IMR-90 (cell line): ENCODE results near the gene ISG20L2.

Source experiments
- BHLHE40 ChIP-seq: fragments of 150-350 bp; IDR thresholded peaks from 2 replicates; pipeline ENCODE4 v1.6.1; 2016; ENCODE audit warnings: mild to moderate bottlenecking, low read depth, low read length
- CEBPB ChIP-seq: IDR thresholded peaks from 2 replicates; pipeline ENCODE4 v1.6.1; 2012; ENCODE audit warnings: low read depth, low read length, improper control_type of control experiment
- FOS ChIP-seq: fragments of 150-350 bp; IDR thresholded peaks from 2 replicates; pipeline ENCODE4 v1.6.1; 2016; ENCODE audit warnings: low read depth, low read length
- MXI1 ChIP-seq: IDR thresholded peaks from 2 replicates; pipeline ENCODE4 v1.6.1; 2012; ENCODE audit warnings: low read depth, mild to moderate bottlenecking, low read length, moderate library complexity, borderline replicate concordance
- NFE2L2 ChIP-seq: fragments of 150-350 bp; IDR thresholded peaks from 2 replicates; pipeline ENCODE4 v1.6.1; 2016; ENCODE audit warnings: low read depth, mild to moderate bottlenecking, low read length
- POLR2A ChIP-seq: IDR thresholded peaks from 2 replicates; pipeline ENCODE4 v1.6.1; 2012; ENCODE audit warnings: mild to moderate bottlenecking, low read depth, low read length
- RAD21 ChIP-seq: IDR thresholded peaks from 2 replicates; pipeline ENCODE4 v1.6.1; 2012; ENCODE audit warnings: low read length, improper control_type of control experiment
- RCOR1 ChIP-seq: IDR thresholded peaks from 2 replicates; pipeline ENCODE4 v1.6.1; 2012; ENCODE audit warnings: mild to moderate bottlenecking, low read length, improper control_type of control experiment; ENCODE audit not compliant: insufficient replicate concordance
- RFX5 ChIP-seq: IDR thresholded peaks from 2 replicates; pipeline ENCODE4 v1.8.0; 2012; ENCODE audit warnings: low read depth, mild to moderate bottlenecking, low read length, moderate library complexity
- SMC3 ChIP-seq: fragments of 150-350 bp; IDR thresholded peaks from 2 replicates; pipeline ENCODE4 v1.6.1; 2016; ENCODE audit warnings: low read depth, mild to moderate bottlenecking, antibody characterized with exemption, low read length, moderate library complexity
- TF ChIP-seq, protein P1 (sequence below): conservative IDR thresholded peaks from 2 replicates; pipeline ENCODE4 v1.5.1; 2012; ENCODE audit warnings: mild to moderate bottlenecking, low read depth, low read length, improper control_type of control experiment
- TF ChIP-seq, protein P2 (sequence below): fragments of 150-350 bp; IDR thresholded peaks from 2 replicates; pipeline ENCODE4 v1.6.1; 2017; ENCODE audit warnings: mild to moderate bottlenecking, antibody characterized with exemption, low read length, low read depth

DNA sequence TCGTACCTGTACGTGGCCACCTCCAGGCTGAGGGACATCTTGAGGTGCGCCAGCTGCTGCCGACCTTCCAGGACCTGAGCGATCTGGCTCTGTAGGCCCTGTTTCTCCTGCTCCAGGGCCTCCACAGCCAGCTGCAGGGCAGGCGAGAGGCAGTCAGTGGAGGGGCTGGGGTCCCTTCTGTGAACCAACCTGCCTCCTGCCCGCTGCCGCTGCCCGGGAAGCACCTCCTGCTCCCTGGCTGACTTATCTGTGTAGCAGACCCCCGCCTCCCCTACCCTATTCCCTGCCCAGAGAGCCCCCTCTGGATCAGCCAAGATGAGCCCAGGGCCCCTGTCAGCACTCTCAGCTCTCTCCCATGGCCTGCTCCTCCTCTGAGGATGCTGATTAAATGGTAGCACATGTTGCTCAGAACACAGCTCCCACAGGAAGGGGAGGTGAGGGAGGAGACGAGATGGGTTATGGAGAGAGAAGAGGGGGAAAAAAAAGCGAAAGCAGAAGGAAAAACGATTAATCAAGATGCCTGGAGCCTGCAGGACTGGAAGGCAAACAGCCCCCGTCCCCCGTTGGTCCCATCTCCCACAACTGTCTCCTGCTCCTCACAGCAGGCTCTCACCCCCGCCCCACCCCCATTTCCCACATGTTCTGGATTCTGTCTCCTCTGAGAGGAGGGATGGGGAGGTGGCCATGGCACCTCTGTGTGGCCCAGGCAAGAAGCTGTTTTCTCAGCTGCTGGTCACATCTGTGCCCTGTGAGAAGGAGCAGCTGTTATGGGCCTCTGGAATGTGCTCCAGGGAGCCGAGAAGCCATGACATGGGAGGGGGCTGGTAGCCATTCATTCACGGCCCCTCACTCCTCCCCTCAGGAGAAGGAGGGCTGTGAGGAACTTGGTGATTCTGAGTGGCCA, 53.1 kb downstream of the ISG20L2 start:
- TF ChIP-seq, protein P1, sequence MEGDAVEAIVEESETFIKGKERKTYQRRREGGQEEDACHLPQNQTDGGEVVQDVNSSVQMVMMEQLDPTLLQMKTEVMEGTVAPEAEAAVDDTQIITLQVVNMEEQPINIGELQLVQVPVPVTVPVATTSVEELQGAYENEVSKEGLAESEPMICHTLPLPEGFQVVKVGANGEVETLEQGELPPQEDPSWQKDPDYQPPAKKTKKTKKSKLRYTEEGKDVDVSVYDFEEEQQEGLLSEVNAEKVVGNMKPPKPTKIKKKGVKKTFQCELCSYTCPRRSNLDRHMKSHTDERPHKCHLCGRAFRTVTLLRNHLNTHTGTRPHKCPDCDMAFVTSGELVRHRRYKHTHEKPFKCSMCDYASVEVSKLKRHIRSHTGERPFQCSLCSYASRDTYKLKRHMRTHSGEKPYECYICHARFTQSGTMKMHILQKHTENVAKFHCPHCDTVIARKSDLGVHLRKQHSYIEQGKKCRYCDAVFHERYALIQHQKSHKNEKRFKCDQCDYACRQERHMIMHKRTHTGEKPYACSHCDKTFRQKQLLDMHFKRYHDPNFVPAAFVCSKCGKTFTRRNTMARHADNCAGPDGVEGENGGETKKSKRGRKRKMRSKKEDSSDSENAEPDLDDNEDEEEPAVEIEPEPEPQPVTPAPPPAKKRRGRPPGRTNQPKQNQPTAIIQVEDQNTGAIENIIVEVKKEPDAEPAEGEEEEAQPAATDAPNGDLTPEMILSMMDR: no peak
- no peak for TF ChIP-seq BHLHE40
- TF ChIP-seq NFE2L2: no peak
- TF ChIP-seq POLR2A: no peak
- TF ChIP-seq RFX5: no peak
- TF ChIP-seq CEBPB: no peak
- TF ChIP-seq RAD21: no peak
- TF ChIP-seq FOS: no peak
- TF ChIP-seq, protein P2, sequence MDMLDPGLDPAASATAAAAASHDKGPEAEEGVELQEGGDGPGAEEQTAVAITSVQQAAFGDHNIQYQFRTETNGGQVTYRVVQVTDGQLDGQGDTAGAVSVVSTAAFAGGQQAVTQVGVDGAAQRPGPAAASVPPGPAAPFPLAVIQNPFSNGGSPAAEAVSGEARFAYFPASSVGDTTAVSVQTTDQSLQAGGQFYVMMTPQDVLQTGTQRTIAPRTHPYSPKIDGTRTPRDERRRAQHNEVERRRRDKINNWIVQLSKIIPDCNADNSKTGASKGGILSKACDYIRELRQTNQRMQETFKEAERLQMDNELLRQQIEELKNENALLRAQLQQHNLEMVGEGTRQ: no peak
- no peak for TF ChIP-seq SMC3
- TF ChIP-seq RCOR1: no peak
- TF ChIP-seq MXI1: peak; percentile 54; the same call in 1 of the 2 replicates
